ENCODE results near the gene ERFL. TPM values are rescaled to one million over a fixed set of nuclear protein-coding genes. Genes with fewer than 3 reads are reported as not detected.

ERFL gene
- total RNA-seq, 2 experiments from 2014 or later: 7.7 to 8.9 TPM

- Mint-ChIP-seq H3K27ac (peak overlapping the region; percentile 72), H3K4me3 (peak overlapping the region; percentile 21), H3K36me3 (ENCODE audit: low read depth) (no peaks in the 10 kb centered on the region), H3K4me1 (ENCODE audit: low read depth) (peaks cover 53% of the 10 kb centered on the region), H3K9me3 (no peaks in the 10 kb centered on the region), H3K27me3 (no peaks in the 10 kb centered on the region)
- no peak for TF ChIP-seq CTCF (IDR thresholded peaks at IDR 0.05)
- ChIA-PET CTCF (interaction anchor here (0.9 to 1.8 kb wide), 3 partner anchors 8 to 64 kb away, joined by 4 to 5 read pairs (median 4); no protein-coding TSS in a partner anchor), POLR2A (interaction anchor here (0.6 to 1.2 kb wide), 2 partner anchors 26 to 78 kb away, joined by 3 to 5 read pairs; partner anchors contain the start of gene RPS19)
- ATAC-seq (ENCODE audit: poor library complexity) (no peak), DNase-seq (no peak)
- Histone ChIP-seq H3K9me3 (ENCODE audit: control insufficient read depth in 1 of 2, insufficient read depth in 1 of 2, low read length in 2 of 2) (no peaks in the 10 kb centered on the region), H3K4me1 (ENCODE audit: insufficient read depth, low read length) (peaks cover 48% of the 10 kb centered on the region), H3K36me3 (ENCODE audit: insufficient read depth, low read length) (no peaks in the 10 kb centered on the region), H3K27me3 (ENCODE audit: control insufficient read depth in 1 of 2, insufficient read depth in 2 of 2, low read length in 2 of 2) (peaks cover 0 to 3% of the 10 kb centered on the region in 2 experiments), H3K27ac (ENCODE audit: low read depth in 1 of 2, low read length in 2 of 2) (no peak overlapping the region), H3K4me3 (ENCODE audit: low read length) (no peak overlapping the region)
- intact Hi-C loops (cut with DNase I, micrococcal nuclease): no loop called here
Measured at GRCh38 chr19:41937525-41938468, 9.5 kb upstream of the ERFL start.

GRCh38 chr19:41936961-41937360 is 8.7 kb upstream of the ERFL start:
- Mint-ChIP-seq H3K4me1 (ENCODE audit: low read depth) (peaks cover 53% of the 10 kb centered on the region), H3K27me3 (no peaks in the 10 kb centered on the region), H3K36me3 (ENCODE audit: low read depth) (no peaks in the 10 kb centered on the region), H3K27ac (peak overlapping the region; percentile 72), H3K9me3 (no peaks in the 10 kb centered on the region), H3K4me3 (peak overlapping the region; percentile 8)
- intact Hi-C loops (cut with DNase I, micrococcal nuclease): no loop called here
- no peak for DNase-seq
- Histone ChIP-seq H3K4me3 (ENCODE audit: low read length) (no peak overlapping the region), H3K27me3 (ENCODE audit: control insufficient read depth in 1 of 2, insufficient read depth in 2 of 2, low read length in 2 of 2) (peaks cover 0 to 3% of the 10 kb centered on the region in 2 experiments), H3K4me1 (ENCODE audit: insufficient read depth, low read length) (peaks cover 48% of the 10 kb centered on the region), H3K9me3 (ENCODE audit: control insufficient read depth in 1 of 2, insufficient read depth in 1 of 2, low read length in 2 of 2) (no peaks in the 10 kb centered on the region), H3K36me3 (ENCODE audit: insufficient read depth, low read length) (no peaks in the 10 kb centered on the region), H3K27ac (ENCODE audit: low read depth in 1 of 2, low read length in 2 of 2) (no peak overlapping the region)
- ChIA-PET POLR2A (interaction anchor here (1.2 kb wide), 1 partner anchor 25 kb away, joined by 5 read pairs; no protein-coding TSS in a partner anchor), CTCF (interaction anchor here (0.9 to 1.8 kb wide), 4 partner anchors 8 to 77 kb away, joined by 3 to 5 read pairs (median 4); partner anchors contain the start of gene RPS19)
- no peak for ATAC-seq (ENCODE audit: poor library complexity)
- no peak for TF ChIP-seq CTCF (IDR thresholded peaks at IDR 0.05)

- POLR2A ChIA-PET: interaction anchor here (1.2 kb wide), 1 partner anchor 25 kb away, joined by 5 read pairs; no protein-coding TSS in a partner anchor
Measured at GRCh38 chr19:41936416-41936850, 8.2 kb upstream of the ERFL start.

More at GRCh38 chr19:41936416-41936850, 8.2 kb upstream of the ERFL start:
- Histone ChIP-seq H3K27ac (ENCODE audit: low read depth in 1 of 2, low read length in 2 of 2) (no peak overlapping the region), H3K36me3 (ENCODE audit: insufficient read depth, low read length) (no peaks in the 10 kb centered on the region), H3K27me3 (ENCODE audit: control insufficient read depth in 1 of 2, insufficient read depth in 2 of 2, low read length in 2 of 2) (peaks cover 0 to 3% of the 10 kb centered on the region in 2 experiments), H3K4me3 (ENCODE audit: low read length) (no peak overlapping the region), H3K4me1 (ENCODE audit: insufficient read depth, low read length) (peaks cover 48% of the 10 kb centered on the region), H3K9me3 (ENCODE audit: control insufficient read depth in 1 of 2, insufficient read depth in 1 of 2, low read length in 2 of 2) (no peaks in the 10 kb centered on the region)
- no peaks in the 10 kb centered on the region for H3K27me3 Mint-ChIP-seq
- H3K9me3 Mint-ChIP-seq: no peaks in the 10 kb centered on the region
- TF ChIP-seq CTCF (IDR thresholded peaks at IDR 0.05): no peak
- peaks cover 50% of the 10 kb centered on the region for H3K4me1 Mint-ChIP-seq (ENCODE audit: low read depth)
- DNase-seq (peak in 7 of 14 experiments; percentile 39 to 83 (median 46)), ATAC-seq (ENCODE audit: poor library complexity) (peak; percentile 46)
- CTCF ChIA-PET: interaction anchor here (1.2 to 1.8 kb wide), 2 partner anchors 63 to 76 kb away, joined by 3 to 5 read pairs; partner anchors contain the start of gene RPS19
- peak overlapping the region; percentile 8 for H3K4me3 Mint-ChIP-seq
- peak overlapping the region; percentile 72 for H3K27ac Mint-ChIP-seq
- intact Hi-C loops (cut with DNase I, micrococcal nuclease): no loop called here
- no peaks in the 10 kb centered on the region for H3K36me3 Mint-ChIP-seq (ENCODE audit: low read depth)

All from CD4-positive, alpha-beta T cell (primary cell).